DMS153 treated with DMSO at 0.1 percent for 48 hours (cell line): ENCODE measurements around the gene ZDHHC11B.
"Not testable (repeated sequence)": the region's sequence is repeated elsewhere in the genome, so short reads cannot be mapped to it uniquely, and the experiment has no call there.

Source experiments
- DNase-seq: peaks from one replicate; lab custom pipeline; 2025; ENCODE audit not compliant: unreplicated experiment; lab: John Stamatoyannopoulos, UW

ZDHHC11B gene

GRCh38 chr5:719379-719778 lies 65.2 kb downstream of the ZDHHC11B start:
- not testable (repeated sequence) for DNase-seq

GRCh38 chr5:717143-717542 lies 67.4 kb downstream of the ZDHHC11B start:
- no peak for DNase-seq

DNA sequence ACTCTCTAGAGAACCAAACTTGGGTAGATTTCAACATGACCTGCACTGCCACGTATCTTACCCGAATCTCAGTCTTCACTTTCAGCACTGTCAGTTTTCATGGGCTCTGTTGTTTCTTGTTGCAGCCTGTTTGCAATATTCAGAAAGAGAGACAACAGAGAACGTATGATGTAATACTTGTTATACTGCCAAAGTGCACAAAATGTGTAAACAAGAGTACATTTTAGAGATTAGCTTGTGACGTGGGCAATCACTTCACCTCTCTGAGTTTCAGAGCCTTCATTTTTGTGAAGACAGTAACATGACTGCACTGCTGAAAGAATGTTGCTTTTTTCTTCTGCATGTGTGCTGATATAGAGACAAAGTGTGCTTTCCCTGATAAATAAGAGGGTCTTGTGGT lies 67.8 kb downstream of the ZDHHC11B start:
- not testable (repeated sequence) for DNase-seq

GRCh38 chr5:715636-716035 lies 68.9 kb downstream of the ZDHHC11B start:
- not testable (repeated sequence) for DNase-seq

DNA sequence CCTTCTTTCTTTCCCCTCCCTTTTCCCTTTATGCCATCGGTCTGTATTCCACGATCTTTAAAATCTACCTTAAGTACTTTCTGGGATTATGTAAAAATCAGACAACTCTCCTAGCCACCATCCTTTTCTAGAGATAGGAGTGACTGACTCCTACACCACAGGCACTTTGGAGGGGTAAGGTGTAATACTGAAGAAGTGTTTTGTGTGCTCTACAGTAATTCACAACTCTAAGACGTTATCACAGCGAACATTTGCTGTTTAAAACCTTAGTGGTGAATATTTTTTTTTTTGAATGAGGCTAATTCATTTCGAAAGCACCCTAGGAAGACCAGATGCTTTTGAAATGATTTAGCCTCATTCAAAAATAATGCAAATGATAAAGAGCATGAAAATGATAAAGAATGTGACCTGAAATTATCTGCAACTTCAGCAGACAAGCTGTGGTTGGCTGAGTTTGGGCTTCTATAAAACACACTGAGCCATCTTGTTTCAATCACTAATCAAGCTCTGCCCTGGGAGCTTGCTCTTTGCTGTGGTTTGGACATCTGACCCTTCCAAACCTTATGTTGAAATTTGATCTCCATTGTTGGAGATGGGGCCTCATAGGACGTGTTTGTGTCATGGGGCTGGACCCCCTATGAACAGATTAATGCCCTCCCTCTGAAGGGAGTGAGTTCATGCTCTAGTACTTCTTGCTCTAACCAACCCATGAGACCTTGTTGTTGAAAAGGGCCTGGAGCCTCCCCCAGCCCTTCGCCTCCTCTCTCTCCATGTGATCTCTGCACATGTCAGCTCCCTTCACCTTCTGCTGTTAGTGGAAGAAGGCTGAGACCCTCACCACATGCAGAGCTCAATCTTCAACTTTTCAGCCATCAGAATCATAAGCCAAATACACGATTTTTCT lies 70.1 kb downstream of the ZDHHC11B start:
- not testable (repeated sequence) for DNase-seq

DNA sequence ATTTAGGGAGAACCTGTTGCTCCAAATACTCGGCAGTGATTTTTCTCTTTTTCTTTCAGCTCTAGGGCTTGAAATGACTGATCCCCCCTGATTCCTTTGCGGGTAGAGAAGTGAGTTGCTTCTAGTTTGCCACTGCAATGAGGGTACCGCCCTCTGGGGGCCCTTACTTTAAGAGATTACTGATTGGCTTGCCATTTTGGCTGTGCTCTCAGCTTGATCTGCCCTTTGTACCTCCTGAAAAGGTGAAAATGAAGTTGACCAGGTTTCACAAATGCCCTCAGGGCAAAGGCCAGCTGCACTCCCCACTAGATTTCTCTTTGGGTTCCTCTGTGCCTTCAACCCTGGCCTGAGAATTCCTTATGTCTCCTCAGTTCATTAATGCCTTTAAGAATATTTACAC lies 70.8 kb downstream of the ZDHHC11B start:
- DNase-seq, result not testable (repeated sequence)

DNA sequence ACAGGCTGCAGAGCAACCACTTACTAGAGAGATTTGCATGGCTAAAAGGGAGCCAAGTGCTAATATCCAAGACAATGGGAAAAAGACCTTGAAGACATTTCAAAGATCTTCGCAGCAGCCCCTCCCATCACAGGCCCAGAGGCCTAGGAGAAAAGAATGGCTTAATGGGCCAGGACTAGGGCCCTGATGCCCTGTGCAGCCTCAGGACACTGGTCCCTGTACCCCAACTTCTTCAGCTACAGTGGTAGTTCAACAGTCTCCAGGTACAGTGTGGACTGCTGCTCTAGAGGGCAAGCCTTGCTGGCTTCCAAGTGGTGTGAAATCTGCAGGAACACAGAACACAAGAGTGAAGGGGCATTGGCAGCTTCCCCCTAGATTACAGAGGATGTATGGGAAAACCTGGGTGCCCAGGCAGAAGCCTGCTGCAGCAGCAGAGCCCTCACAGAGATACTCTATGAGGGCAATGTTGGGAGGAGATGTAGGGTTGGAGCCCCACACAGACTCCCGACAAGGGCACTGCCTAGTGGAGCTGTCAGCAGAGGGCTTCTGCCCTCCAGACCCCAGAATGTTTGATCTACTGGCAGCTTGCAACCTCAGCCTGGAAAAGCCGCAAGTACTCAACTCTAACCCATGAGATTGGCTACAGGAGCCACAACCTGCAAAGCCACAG lies 75.5 kb downstream of the ZDHHC11B start:
- DNase-seq, result not testable (repeated sequence)

- DNase-seq, result not testable (repeated sequence)
Observed at GRCh38 chr5:708374-708773, 76.2 kb downstream of the ZDHHC11B start.

GRCh38 chr5:706127-706526 lies 78.4 kb downstream of the ZDHHC11B start:
- DNase-seq, result not testable (repeated sequence)

DNA sequence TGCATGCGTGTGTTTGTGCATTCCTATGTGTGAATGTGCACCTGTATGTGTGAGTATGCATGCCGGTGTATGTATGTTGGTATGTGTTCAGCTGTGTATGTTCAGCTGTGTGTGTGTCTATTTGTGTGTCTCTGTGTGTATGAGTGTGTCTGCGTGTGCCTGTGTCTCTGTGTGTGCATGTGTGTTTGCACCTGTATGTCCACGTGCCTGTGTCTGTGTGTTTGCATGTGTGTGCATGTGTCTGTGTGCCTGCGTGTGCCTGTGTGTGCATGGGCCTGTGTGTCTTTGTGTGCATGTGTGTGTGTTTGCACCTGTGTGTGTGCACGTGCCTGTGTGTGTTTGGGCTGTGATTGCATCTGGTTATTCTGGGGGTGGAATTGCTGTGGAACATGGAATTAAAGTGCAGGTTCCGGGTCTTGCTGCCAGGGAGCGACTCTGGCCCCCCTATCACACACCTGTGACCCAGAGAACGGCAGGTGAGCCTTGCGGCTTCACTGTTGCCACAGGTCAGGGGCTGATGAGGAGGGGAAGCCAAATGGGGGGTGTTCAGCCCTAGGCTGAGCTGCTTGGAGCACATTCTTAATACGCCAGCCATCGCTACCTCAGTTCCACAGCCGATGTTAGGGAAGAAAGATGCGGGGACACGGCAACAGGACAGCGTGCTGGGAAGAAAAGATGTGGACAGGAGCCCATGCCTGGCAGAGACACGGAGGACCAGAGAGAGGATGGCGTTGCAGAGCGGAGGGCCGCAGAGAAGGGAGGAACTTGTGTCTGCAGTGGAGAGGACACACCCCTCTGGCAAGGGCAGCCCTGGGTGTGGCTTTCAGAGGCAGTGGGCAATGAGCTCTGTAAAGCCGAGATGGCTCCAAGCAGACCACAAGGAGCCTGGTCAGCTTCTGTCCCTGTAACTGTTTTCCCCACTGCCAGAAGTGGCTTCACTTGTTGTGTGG lies 87.5 kb downstream of the ZDHHC11B start:
- DNase-seq, result not testable (repeated sequence)

- DNase-seq, result not testable (repeated sequence)
Observed at GRCh38 chr5:696191-696590, 88.3 kb downstream of the ZDHHC11B start.

GRCh38 chr5:695475-695874 lies 89.1 kb downstream of the ZDHHC11B start:
- not testable (repeated sequence) for DNase-seq

DNA sequence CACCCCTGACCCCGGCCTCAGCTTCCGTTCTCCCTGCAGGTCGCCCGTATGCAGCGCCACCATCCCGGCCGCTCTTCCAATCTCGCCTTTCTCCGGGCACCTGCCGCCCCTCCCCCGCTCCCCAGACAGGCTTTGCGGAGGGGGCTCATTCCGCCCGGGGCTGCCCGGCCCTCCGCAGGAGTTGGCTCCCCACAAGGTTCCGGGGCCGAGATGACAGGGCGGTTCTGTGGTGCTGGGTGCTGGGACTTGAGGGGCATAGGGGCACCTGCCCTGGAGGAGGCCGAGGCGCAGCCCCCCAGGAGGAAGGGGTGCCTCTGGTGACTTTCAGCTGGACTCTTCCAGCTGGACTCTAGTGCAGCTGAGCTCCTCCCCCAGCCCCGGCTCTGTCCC lies 90.5 kb downstream of the ZDHHC11B start:
- DNase-seq, result not testable (repeated sequence)

DNA sequence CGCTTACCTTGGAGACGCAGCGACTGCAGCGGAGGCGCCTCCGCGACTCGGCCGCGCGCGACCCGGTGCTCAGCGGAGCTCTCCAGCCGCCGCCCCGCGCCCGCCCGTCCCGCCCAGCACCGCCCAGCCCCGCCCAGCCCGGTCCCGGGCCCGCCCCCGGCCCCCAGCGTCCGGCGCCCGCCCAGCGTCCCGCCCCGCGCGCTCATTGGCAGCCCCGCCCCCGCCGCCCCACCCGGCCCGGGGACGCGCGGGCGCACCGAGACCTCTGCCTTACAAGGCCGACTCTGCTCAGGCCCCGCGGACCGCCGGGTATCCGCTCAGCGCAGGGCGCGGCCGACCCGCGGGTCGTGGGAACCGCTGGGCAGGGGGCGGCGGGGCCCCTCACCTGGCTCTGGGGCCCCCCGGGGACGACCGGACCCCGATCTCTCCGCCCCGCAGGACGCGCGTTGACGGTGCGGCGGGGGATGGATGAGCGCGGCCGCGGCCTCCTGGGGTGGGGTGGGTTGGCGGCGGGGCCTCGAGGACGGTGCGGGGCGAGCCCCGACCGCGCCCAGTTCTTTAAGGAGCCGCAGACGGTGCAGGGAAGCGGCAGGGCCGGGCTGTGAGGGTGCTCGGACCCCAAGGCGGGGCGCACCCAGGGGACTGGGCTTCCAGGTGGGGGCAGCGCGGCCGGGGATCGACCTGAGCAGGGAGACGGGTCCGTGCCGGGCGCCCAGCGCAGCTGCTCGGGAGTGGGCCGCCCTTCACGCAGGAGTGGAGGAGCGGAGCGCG lies 91.1 kb downstream of the ZDHHC11B start, which contains the start of gene TPPP:
Gene TPPP (minus strand): TSS at position 82 of the 771 bp plus-strand sequence. CDS start 15,292 bp downstream, outside the sequence.
- DNase-seq, result peak; percentile 55

- not testable (repeated sequence) for DNase-seq
Observed at GRCh38 chr5:692529-693041, 91.9 kb downstream of the ZDHHC11B start.

GRCh38 chr5:691817-692528 lies 92.6 kb downstream of the ZDHHC11B start:
- DNase-seq, result no peak

DNA sequence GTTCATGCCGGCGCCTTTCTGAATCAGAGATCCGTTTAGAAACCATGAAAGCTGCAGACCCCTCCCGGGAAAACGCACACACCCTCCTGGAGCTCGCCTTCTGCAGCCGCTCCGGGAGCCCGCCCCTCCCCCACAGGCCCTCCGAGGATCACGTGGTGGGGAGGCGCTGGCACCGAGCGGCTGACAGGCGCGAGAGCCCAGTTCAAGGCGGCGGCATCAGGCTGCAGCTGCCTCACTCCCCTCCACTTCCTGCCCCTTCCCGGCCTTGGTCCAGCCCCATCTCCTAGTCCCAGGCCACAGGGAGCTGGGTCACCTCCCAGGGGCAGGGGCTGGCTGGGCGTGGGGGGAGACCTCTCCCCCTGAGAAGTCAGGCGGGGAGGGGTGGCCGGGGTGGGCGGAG lies 93.5 kb downstream of the ZDHHC11B start:
- not testable (repeated sequence) for DNase-seq

DNA sequence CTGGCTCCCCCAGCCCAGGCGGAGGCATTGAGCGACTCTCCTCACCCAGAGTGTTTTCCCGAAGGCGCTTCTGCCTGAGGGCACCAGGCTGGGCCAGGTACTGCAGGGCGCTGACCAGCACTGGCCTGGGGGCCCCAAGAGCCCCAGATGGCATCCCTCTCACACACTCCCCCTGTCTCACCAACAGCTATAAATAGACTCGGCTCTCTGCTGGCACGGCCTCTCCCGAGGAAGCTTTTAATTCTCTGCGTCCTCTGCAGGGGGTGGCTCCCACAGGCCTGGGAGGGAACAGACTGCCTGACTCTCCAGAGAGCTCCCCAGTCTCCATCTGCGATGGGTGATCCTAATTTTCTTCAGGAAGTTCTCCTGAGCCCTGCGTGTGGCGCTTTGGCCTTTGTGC lies 94.2 kb downstream of the ZDHHC11B start:
- not testable (repeated sequence) for DNase-seq

DNA sequence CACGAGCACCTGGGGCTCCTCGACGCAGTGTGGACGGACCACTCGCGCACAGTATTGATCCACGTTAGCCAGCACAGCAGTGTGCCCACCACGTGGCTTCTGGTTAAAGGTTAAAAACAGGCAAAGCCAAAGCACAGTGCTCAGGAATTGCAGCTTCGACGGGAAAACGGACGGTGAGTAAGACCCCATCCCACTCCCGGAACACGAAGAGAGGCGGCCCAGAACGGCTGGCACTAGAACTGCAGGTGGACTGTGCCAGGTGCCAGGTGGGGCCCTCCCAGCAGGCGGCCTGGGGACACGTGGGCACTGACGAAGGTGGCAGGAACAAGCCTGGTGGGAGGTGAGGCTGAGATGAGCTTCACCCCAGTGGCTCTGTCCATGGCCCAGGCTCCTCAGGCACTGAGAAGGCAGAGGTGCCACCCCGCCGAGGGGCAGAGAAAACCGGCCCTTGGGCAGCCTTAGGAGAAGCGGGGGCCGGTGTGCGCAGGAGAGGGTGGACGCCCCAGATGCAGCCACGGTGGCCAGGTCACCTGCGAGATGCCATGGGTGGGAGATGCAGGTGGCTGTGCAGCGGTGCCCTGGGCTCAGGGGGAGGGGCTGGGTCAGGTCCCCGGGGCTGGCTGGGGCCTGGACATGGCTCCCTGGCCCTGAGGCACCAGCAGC lies 96.0 kb downstream of the ZDHHC11B start:
- DNase-seq, result not testable (repeated sequence)
